Measurements from ENCODE around the gene OBP2A. TPM values are rescaled to one million over a fixed set of nuclear protein-coding genes. Genes with fewer than 3 reads are reported as not detected.

OBP2A gene
- total RNA-seq, 1 donor from 2014 or later: not detected

DNA sequence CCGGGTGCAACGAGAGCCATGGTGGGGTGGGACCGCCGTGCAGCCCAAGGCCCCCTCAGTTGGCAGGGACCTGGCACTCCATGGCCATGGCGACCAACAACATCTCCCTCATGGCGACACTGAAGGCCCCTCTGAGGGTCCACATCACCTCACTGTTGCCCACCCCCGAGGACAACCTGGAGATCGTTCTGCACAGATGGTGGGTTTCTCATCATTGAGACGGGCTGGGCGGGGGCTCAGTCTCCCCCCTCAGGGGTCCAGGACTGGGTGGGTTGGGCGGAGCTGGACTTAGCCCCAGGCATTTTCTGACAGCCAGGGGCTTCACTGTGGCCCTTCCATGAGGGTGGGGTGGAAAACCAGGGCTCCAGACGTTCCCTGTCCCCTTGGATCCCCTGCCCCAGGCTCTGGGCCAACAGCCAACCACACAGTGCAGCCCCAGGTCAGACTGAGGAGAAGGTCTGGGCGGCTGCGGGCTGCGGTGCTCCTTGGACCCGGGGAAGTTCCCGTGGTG, 16.4 kb downstream of the OBP2A start:
- TF ChIP-seq, protein P1, sequence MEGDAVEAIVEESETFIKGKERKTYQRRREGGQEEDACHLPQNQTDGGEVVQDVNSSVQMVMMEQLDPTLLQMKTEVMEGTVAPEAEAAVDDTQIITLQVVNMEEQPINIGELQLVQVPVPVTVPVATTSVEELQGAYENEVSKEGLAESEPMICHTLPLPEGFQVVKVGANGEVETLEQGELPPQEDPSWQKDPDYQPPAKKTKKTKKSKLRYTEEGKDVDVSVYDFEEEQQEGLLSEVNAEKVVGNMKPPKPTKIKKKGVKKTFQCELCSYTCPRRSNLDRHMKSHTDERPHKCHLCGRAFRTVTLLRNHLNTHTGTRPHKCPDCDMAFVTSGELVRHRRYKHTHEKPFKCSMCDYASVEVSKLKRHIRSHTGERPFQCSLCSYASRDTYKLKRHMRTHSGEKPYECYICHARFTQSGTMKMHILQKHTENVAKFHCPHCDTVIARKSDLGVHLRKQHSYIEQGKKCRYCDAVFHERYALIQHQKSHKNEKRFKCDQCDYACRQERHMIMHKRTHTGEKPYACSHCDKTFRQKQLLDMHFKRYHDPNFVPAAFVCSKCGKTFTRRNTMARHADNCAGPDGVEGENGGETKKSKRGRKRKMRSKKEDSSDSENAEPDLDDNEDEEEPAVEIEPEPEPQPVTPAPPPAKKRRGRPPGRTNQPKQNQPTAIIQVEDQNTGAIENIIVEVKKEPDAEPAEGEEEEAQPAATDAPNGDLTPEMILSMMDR (IDR thresholded peaks at IDR 0.05): no peak
- intact Hi-C loops (cut with DNase I): no loop called here
- no peaks in the 10 kb centered on the region for H3K36me3 ChIP-seq
- no peak overlapping the region for H3K27ac ChIP-seq
- no peak for ATAC-seq
- H3K4me1 ChIP-seq: no peaks in the 10 kb centered on the region
- no peak overlapping the region for H3K4me3 ChIP-seq
- H3K9me3 ChIP-seq: no peaks in the 10 kb centered on the region
- no peak for DNase-seq
- peaks cover 31% of the 10 kb centered on the region for H3K27me3 ChIP-seq (ENCODE audit: low read depth)

DNA sequence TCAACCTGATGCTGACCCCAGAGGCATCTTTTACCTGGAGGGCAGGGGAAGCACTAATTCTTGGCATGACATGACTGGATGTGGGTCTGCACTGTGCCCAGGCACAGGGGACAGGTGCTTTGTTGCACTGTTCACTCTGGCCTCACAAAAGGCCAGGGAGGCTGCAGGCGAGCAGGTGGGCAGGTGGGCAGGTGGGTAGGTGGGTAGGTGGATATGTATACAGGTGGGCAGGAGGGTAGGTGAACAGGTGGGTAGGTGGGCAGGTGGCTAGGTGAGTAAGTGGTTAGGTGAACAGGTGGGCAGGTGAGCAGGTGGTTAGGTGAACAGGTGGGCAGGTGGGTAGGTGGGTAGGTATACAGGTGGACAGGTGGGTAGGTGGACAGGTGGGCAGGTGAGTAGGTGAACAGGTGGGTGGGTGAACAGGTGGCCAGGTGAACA, 17.1 kb downstream of the OBP2A start:
- Histone ChIP-seq H3K9me3 (no peaks in the 10 kb centered on the region), H3K36me3 (no peaks in the 10 kb centered on the region), H3K27ac (no peak overlapping the region), H3K4me1 (no peaks in the 10 kb centered on the region), H3K27me3 (ENCODE audit: low read depth) (peaks cover 32% of the 10 kb centered on the region), H3K4me3 (no peak overlapping the region)
- intact Hi-C loops (cut with DNase I): no loop called here
- TF ChIP-seq, protein P1 (IDR thresholded peaks at IDR 0.05): no peak
- ATAC-seq (no peak), DNase-seq (no peak)

DNA sequence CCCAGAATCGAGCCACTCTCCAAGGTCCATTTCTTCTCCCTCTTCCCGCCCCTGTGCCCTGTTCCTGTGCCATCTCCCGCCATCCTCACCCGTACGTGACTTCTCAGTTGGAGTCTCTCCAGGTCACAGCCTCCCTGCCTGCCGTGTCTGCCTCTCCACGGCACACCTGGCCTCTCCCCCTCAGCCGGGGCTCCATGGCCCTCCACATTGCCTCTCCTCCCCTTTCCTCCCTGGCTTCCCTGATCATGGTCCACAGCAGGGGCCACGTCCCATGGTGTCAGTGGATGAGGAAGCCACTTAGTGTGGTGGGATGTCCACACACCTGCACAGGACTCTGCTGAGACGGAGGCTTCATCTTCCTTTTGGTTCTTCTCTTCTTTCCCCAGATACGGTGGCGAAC, 17.9 kb downstream of the OBP2A start:
- DNase-seq (no peak), ATAC-seq (no peak)
- intact Hi-C loops (cut with DNase I): no loop called here
- Histone ChIP-seq H3K27me3 (ENCODE audit: low read depth) (peaks cover 32% of the 10 kb centered on the region), H3K4me3 (no peak overlapping the region), H3K27ac (no peak overlapping the region), H3K4me1 (no peaks in the 10 kb centered on the region), H3K36me3 (no peaks in the 10 kb centered on the region), H3K9me3 (no peaks in the 10 kb centered on the region)
- TF ChIP-seq, protein P1 (IDR thresholded peaks at IDR 0.05): no peak

DNA sequence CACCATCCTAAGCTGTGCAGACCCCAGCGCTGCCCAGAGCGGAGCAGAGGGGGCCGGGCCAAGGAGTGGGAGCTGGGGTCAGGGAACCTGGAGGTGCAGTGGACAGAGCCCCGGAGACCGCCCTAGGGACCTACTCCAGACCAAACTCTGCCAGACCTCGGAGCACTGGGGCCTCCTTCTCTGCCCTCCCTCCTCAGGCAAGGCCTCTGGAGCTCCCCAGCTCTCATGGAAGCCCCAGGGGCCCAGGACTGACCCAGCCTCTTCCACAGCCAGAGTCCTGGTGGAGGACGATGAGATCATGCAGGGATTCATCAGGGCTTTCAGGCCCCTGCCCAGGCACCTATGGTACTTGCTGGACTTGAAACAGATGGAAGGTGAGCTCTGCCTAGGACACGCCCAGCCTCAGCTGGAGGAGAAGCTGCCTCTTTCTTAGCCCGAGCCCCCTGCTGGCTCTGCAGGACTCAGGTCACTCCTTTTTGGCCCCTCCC, 19.3 kb downstream of the OBP2A start:
- no peak for ATAC-seq
- H3K9me3 ChIP-seq: no peaks in the 10 kb centered on the region
- no peak overlapping the region for H3K4me3 ChIP-seq
- intact Hi-C loops (cut with DNase I): no loop called here
- H3K27ac ChIP-seq: no peak overlapping the region
- H3K27me3 ChIP-seq (ENCODE audit: low read depth): peaks cover 32% of the 10 kb centered on the region
- TF ChIP-seq, protein P1 (IDR thresholded peaks at IDR 0.05): no peak
- no peak for DNase-seq
- H3K4me1 ChIP-seq: no peaks in the 10 kb centered on the region
- no peaks in the 10 kb centered on the region for H3K36me3 ChIP-seq

DNA sequence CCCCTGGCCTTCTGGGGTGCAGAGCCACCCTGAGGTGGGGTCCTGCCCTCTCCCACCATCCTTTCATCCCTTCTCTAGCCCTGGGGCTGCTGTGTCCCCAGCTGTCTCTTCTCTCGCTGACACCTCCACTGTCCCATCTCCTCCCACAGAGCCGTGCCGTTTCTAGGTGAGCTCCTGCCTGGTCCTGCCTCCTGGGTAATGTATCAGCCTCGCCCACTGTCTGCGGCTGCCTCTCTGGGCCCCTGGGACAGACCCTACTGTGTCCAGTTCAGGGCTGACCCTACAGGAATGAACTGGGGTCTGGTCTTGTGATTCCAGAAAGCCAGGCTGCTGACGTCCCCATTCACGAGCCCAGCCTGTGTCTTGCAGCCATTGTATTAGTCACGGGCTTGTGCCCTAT, 19.7 kb downstream of the OBP2A start:
- H3K27me3 ChIP-seq (ENCODE audit: low read depth): peaks cover 32% of the 10 kb centered on the region
- H3K4me3 ChIP-seq: no peak overlapping the region
- intact Hi-C loops (cut with DNase I): no loop called here

More for the DNA sequence above, 19.7 kb downstream of the OBP2A start:
- no peak for DNase-seq
- Histone ChIP-seq H3K4me1 (no peaks in the 10 kb centered on the region), H3K27ac (no peak overlapping the region), H3K36me3 (no peaks in the 10 kb centered on the region), H3K9me3 (no peaks in the 10 kb centered on the region)
- no peak for ATAC-seq
- TF ChIP-seq, protein P1 (IDR thresholded peaks at IDR 0.05): no peak
